BJ (cell line): ENCODE data around the gene IRX2. TPM values are rescaled to one million over a fixed set of nuclear protein-coding genes. Genes with fewer than 3 reads are reported as not detected.

Experiments used
- CTCF ChIA-PET: fragments of 350-600 bp; formaldehyde crosslinking; extraction: SDS; loops from one replicate; lab custom pipeline; 2021; ENCODE audit warnings: antibody characterized with exemption, inconsistent platforms; lab: Yijun Ruan, JAX
- POLR2A ChIA-PET: fragments of 300-600 bp; sonication (Branson Sonifier 250); formaldehyde crosslinking; extraction: SDS; loops from one replicate; lab custom pipeline; 2021; ENCODE audit warnings: antibody characterized with exemption; lab: Charles Lee
- DNase-seq: peaks from one replicate; pipeline ENCODE4 v3.0.0-alpha.2; 2011; ENCODE audit warnings: low read depth
- H3K27me3 ChIP-seq: 2 replicates; pipeline ENCODE4 v1.6.0; 2011; ENCODE audit warnings: low read length; ENCODE audit not compliant: control insufficient read depth, insufficient read depth
- H3K36me3 ChIP-seq: 2 replicates; pipeline ENCODE4 v1.5.1; 2011; ENCODE audit warnings: low read length; ENCODE audit not compliant: control insufficient read depth, insufficient read depth
- H3K4me3 ChIP-seq: 2 replicates; pipeline ENCODE4 v1.5.1; 2011; ENCODE audit warnings: low read depth, mild to moderate bottlenecking, control low read depth, low read length
- polyA plus RNA-seq: library from polyadenylated mRNA; depleted of rRNA; stranded (reverse); fragments of >200 nt; gene quantifications from 2 replicates; pipeline ENCODE4 v1.2.3, GENCODE V29; 2011
- TF ChIP-seq, protein P1 (sequence below): IDR thresholded peaks from 2 replicates; pipeline ENCODE4 v1.5.1; 2011; ENCODE audit warnings: low read depth, mild to moderate bottlenecking, control low read depth, inconsistent platforms, low read length, moderate library complexity; ENCODE audit not compliant: insufficient read depth

The IRX2 gene
- polyA plus RNA-seq, 1 experiment, result 1.8 TPM

DNA sequence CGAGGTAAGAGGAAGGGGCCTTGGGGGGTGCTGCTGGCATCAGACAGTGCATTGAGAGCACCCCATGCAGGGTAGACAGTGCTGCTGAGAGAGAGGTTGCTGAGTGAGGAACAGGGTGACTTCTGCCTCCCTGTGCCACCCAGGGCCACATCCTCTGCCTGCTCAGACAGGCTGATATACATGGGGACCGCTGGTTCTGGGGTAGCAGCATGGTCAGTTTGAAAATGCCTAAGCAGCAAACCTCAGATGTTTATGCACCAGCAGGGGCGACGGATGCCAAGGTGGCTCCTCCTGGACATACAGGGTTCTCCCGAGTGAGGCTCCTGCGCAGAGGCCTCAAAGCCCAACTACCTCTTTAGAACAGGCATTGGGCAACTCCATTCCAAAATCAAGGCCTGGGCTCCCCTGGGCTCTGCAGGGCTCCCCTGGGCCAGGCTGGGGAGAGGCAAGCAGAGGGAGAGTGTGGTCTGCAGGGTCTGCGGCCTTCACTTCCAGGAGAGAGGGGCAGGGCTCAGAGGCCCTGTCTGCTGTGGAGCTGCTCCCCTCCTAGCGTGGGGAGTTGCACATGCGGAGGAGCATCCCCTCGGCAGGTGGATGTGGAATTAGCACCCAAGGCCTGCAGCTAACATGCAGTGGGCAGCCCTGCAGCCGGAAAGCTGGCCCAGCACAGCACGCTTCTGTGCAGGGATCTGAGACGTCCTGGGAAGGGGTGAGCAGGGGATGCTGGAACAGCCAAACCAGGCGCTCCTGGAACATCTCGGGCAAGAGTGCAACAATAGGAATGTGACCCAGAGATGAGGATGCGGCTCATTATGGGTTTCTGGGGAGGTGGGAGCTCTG lies 46.5 kb downstream of the IRX2 start:
- POLR2A ChIA-PET, result no interaction called here
- DNase-seq, result no peak
- CTCF ChIA-PET, result no interaction called here
- H3K4me3 ChIP-seq, result no peak overlapping the region
- no peaks in the 10 kb centered on the region for H3K36me3 ChIP-seq
- TF ChIP-seq, protein P1, sequence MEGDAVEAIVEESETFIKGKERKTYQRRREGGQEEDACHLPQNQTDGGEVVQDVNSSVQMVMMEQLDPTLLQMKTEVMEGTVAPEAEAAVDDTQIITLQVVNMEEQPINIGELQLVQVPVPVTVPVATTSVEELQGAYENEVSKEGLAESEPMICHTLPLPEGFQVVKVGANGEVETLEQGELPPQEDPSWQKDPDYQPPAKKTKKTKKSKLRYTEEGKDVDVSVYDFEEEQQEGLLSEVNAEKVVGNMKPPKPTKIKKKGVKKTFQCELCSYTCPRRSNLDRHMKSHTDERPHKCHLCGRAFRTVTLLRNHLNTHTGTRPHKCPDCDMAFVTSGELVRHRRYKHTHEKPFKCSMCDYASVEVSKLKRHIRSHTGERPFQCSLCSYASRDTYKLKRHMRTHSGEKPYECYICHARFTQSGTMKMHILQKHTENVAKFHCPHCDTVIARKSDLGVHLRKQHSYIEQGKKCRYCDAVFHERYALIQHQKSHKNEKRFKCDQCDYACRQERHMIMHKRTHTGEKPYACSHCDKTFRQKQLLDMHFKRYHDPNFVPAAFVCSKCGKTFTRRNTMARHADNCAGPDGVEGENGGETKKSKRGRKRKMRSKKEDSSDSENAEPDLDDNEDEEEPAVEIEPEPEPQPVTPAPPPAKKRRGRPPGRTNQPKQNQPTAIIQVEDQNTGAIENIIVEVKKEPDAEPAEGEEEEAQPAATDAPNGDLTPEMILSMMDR, result no peak
- no peaks in the 10 kb centered on the region for H3K27me3 ChIP-seq

DNA sequence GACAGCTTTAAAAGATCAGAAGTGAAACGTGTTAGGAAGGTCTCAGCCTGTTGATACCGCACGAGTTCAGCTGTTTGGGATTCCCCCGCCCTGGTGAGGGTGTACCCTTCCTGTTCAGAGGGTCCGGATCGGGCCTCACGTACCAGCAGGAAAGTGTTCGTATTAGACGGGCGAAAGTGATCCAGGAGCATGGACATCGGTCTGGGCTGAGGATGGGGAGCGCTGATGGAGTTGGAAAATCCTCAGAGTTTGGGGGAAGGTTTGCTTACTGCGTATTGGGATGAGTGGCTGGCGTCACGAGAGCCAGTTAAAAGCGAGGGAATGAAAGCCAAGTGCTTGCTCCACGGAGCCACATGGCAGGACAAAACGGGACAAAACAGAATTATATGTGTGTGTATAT lies 47.4 kb downstream of the IRX2 start:
- TF ChIP-seq, protein P1, result no peak
- POLR2A ChIA-PET, result no interaction called here
- CTCF ChIA-PET, result interaction anchor here (0.6 kb wide), 1 partner anchor 411 kb away, joined by 4 read pairs; no protein-coding TSS in a partner anchor

DNA sequence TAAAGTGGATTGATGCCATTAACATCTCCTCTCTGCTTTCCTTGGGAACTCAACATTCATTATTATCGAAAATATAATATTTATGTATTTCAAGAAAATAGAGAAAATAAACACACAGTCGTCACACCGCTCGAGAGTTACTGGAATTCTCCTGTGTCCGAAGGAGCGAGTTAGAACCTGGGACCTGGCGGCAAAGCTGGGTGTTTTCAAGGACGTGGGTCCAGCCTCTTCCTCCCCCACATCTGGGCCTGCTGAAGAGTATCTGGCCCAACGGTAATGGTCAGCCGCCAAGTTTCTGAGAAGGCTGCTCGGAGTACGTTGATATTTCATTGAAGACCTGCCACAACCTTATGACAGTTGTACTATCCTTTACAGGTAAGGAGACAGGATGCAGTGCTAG lies 47.9 kb downstream of the IRX2 start:
- no peaks in the 10 kb centered on the region for H3K36me3 ChIP-seq
- no peak overlapping the region for H3K4me3 ChIP-seq
- TF ChIP-seq, protein P1, result no peak
- POLR2A ChIA-PET, result no interaction called here
- no peaks in the 10 kb centered on the region for H3K27me3 ChIP-seq
- DNase-seq, result no peak
- CTCF ChIA-PET, result interaction anchor here (0.6 kb wide), 1 partner anchor 412 kb away, joined by 4 read pairs; no protein-coding TSS in a partner anchor

More for the DNA sequence above, 47.4 kb downstream of the IRX2 start:
- Histone ChIP-seq H3K4me3 (no peak overlapping the region), H3K27me3 (no peaks in the 10 kb centered on the region), H3K36me3 (no peaks in the 10 kb centered on the region)
- no peak for DNase-seq

DNA sequence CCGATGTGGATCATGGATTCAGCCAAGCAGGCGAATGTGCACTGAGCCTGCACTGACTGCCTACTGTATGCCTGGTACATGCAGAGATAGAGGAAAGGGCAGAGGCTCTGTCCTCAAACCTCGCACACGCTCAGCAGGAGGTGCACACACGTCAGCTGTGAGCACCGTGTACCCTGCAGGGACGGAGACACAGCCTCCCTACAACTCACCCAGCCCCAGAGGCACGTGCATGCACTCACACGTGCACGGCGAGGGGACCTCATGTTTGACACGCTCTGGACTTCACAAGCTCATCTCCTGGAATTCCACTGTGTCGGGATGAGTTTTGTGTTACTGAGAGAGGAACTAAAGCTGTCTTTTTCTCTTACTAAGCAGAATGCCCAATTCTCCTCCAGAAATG lies 48.4 kb downstream of the IRX2 start:
- H3K4me3 ChIP-seq, result no peak overlapping the region
- DNase-seq, result no peak
- CTCF ChIA-PET, result no interaction called here
- no peaks in the 10 kb centered on the region for H3K36me3 ChIP-seq
- H3K27me3 ChIP-seq, result no peaks in the 10 kb centered on the region
- POLR2A ChIA-PET, result no interaction called here
- TF ChIP-seq, protein P1, result no peak

DNA sequence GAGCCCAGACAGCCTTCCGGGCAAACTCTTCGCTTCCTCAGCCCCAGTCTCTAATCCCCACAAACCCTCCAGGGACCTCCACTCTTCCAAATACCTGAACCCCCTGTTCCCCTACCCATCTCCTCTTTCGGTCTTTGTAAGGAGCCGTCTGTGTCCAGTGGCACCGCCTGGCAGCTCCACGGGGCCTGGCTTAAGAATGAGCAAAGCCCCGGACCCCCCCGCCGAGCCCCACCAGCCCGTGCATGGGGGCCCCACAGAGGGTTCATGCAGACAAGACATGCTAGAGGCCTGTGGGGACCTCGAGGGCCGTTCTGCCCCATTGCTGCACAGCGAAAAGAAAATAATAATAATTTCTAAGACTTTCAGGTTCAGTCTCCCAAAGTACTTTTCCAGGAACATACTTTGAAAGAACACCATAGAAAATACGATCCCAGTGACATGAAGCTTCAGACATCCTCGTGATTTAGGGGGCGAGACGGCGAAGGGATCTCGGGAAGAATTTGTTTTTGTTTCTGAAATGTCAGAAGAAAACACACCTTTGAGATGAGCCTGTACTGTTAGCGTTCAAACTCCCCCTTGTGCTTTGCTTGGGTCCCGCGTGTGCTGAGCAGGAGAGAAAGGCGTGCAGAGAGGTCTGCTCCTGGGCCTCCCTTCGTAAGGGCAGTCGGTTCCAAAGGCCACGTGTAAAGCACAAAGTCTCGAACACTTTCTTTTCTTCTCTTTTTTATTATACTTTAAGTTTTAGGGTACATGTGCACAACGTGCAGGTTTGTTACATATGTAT lies 49.2 kb downstream of the IRX2 start:
- Histone ChIP-seq H3K4me3 (no peak overlapping the region), H3K36me3 (no peaks in the 10 kb centered on the region), H3K27me3 (no peaks in the 10 kb centered on the region)
- no peak for DNase-seq
- POLR2A ChIA-PET, result no interaction called here
- TF ChIP-seq, protein P1, result no peak
- CTCF ChIA-PET, result no interaction called here
